ENCODE data around the gene UBL4B. TPM values are rescaled to one million over a fixed set of nuclear protein-coding genes. Genes with fewer than 3 reads are reported as not detected.

The UBL4B gene
- total and polyA plus RNA-seq, 2 experiments from 2014 or later: not detected

DNA sequence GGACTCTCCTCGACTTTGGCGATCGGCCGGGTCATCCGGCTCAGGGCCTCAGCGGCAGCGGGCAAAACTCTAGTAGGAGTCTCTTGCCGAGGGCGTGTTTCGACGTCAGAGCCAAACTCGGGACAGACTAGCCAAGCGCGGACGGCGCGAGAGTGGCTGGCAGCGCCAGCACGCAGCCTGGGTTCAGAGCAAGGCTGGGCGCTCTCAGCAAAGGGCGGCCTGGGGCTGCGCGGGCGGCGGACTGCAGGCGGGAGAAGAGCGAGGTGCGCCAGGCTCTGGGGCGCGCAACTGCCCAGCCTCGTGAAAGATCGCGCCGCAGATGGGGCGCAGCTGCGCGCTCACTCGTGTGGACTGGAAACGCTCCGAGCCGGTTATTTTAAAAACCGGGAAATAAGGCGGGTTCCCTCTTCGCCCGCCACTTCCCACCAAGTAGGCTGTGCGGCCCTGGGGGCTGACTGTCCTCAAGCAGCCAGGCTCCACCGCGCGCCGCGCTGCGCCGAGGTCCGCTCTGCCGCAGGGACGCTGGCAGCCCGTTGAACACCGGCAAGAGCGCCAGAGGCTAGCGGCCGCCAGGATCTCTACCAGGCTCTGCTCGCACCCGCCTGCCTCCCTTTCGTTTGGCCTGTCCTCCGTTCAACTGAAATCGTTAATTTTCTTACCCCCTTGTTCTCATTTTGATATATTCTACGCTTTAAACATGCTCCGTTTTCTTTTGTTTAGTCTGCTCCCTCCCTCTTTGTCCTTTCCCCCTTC, 44.2 kb upstream of the UBL4B start:
- Mint-ChIP-seq H3K9me3 (peaks cover 3% of the 10 kb centered on the region; the same call in 1 of the 3 replicates), H3K36me3 (ENCODE audit: low read depth) (no peaks in the 10 kb centered on the region; the same call in 2 of the 3 replicates), H3K4me1 (peaks cover 12% of the 10 kb centered on the region), H3K27me3 (ENCODE audit: insufficient read depth, low read depth, poor library complexity) (peaks cover 87% of the 10 kb centered on the region), H3K4me3 (peak overlapping the region; percentile 67), H3K27ac (no peak overlapping the region)
- ATAC-seq (peak; percentile 50), DNase-seq (ENCODE audit: low spot score) (peak; percentile 73)
- H3K9me2 ChIP-seq (ENCODE audit: insufficient read depth): no peaks in the 10 kb centered on the region
- H3K79me2 ChIP-seq (replicated peaks; ENCODE audit: insufficient read depth): no peaks in the 10 kb centered on the region
- H3K4me1 ChIP-seq (ENCODE audit: insufficient read depth): peaks cover 22% of the 10 kb centered on the region
- H3F3A ChIP-seq (replicated peaks; ENCODE audit: low read depth): 0 out of 2 replicates have a peak, but pooled peaks cover 4% of the 10 kb centered on the region
- peak overlapping the region; percentile 58 for H3K4me3 ChIP-seq
- H3K27me3 ChIP-seq (ENCODE audit: insufficient read depth): peaks cover 89% of the 10 kb centered on the region
- H4K20me1 ChIP-seq (replicated peaks; ENCODE audit: insufficient read depth): no peaks in the 10 kb centered on the region; the same call in 1 of the 2 replicates
- H2AFZ ChIP-seq: peak overlapping the region; percentile 95
- TF ChIP-seq EZH2 (IDR thresholded peaks at IDR 0.05; ENCODE audit: low read depth, unreplicated experiment) (peak; percentile 75), POLR2AphosphoS5 (IDR thresholded peaks at IDR 0.05; ENCODE audit: low read depth) (no peak), EZH2phosphoT487 (IDR thresholded peaks at IDR 0.05; ENCODE audit: unreplicated experiment) (peak; percentile 72)
- H3K36me3 ChIP-seq (ENCODE audit: insufficient read depth): no peaks in the 10 kb centered on the region
- no peak overlapping the region for H3K27ac ChIP-seq (ENCODE audit: low read depth)
- H3K4me2 ChIP-seq: peak overlapping the region; percentile 87

- Histone ChIP-seq H3F3A (replicated peaks; ENCODE audit: low read depth) (0 out of 2 replicates have a peak, but pooled peaks cover 4% of the 10 kb centered on the region), H4K20me1 (replicated peaks; ENCODE audit: insufficient read depth) (no peaks in the 10 kb centered on the region; the same call in 1 of the 2 replicates), H3K27me3 (ENCODE audit: insufficient read depth) (peaks cover 96% of the 10 kb centered on the region), H3K4me2 (peak overlapping the region; percentile 87), H3K27ac (ENCODE audit: low read depth) (no peak overlapping the region), H3K4me3 (peak overlapping the region; percentile 58), H2AFZ (peak overlapping the region; percentile 95), H3K9me2 (ENCODE audit: insufficient read depth) (no peaks in the 10 kb centered on the region), H3K79me2 (replicated peaks; ENCODE audit: insufficient read depth) (no peaks in the 10 kb centered on the region), H3K36me3 (ENCODE audit: insufficient read depth) (no peaks in the 10 kb centered on the region), H3K4me1 (ENCODE audit: insufficient read depth) (peaks cover 22% of the 10 kb centered on the region)
- TF ChIP-seq EZH2 (IDR thresholded peaks at IDR 0.05; ENCODE audit: low read depth, unreplicated experiment) (peak; percentile 100), ZNF331 (CRISPR knock-in tag; IDR thresholded peaks at IDR 0.05; ENCODE audit: low read depth) (no peak), REST (IDR thresholded peaks at IDR 0.05; ENCODE audit: unreplicated experiment) (no peak), EZH2phosphoT487 (IDR thresholded peaks at IDR 0.05; ENCODE audit: unreplicated experiment) (peak; percentile 92), POLR2AphosphoS5 (IDR thresholded peaks at IDR 0.05; ENCODE audit: low read depth) (no peak)
- Mint-ChIP-seq H3K27ac (no peak overlapping the region), H3K36me3 (ENCODE audit: low read depth) (no peaks in the 10 kb centered on the region; the same call in 2 of the 3 replicates), H3K27me3 (ENCODE audit: insufficient read depth, low read depth, poor library complexity) (peaks cover 91% of the 10 kb centered on the region), H3K9me3 (peaks cover 3% of the 10 kb centered on the region; the same call in 1 of the 3 replicates), H3K4me1 (peaks cover 12% of the 10 kb centered on the region), H3K4me3 (peak overlapping the region; percentile 69)
- ATAC-seq: peak; percentile 20
- DNase-seq (ENCODE audit: low spot score): peak; percentile 52
These were observed 43.4 kb upstream of the UBL4B start for GRCh38 chr1:110068646-110069403.
